Mesenchymal stem cell (in vitro differentiated cells and primary cell): ENCODE measurements around the gene GPER1.
A peak's percentile ranks its signal among the peaks of the same experiment; 100 is the strongest.

ENCODE experiments used
- DNase-seq: peaks from one replicate; pipeline ENCODE4 v3.0.0-alpha.2; 2013
- H2AFZ ChIP-seq: one replicate; pipeline ENCODE4 v1.6.1; 2013; ENCODE audit warnings: low read depth, mild to moderate bottlenecking, control low read depth, inconsistent platforms, low read length, moderate library complexity
- H2AK5ac ChIP-seq: 2 replicates; pipeline ENCODE4 v1.6.1; 2013; ENCODE audit warnings: low read length, moderate library complexity, mild to moderate bottlenecking, inconsistent platforms; ENCODE audit not compliant: severe bottlenecking
- H2BK120ac ChIP-seq: one replicate; pipeline ENCODE4 v1.6.1; 2013; ENCODE audit warnings: low read depth, mild to moderate bottlenecking, inconsistent platforms, low read length, moderate library complexity
- H2BK12ac ChIP-seq, 2 experiments: one replicate each; pipeline ENCODE4 v1.6.1; 2013; ENCODE audit warnings: inconsistent platforms in 2 of 2, low read length in 2 of 2, mild to moderate bottlenecking in 2 of 2, moderate library complexity in 2 of 2, control low read depth in 1 of 2
- H2BK15ac ChIP-seq: one replicate; pipeline ENCODE4 v1.6.1; 2013; ENCODE audit warnings: mild to moderate bottlenecking, low read depth, inconsistent platforms; ENCODE audit not compliant: poor library complexity, severe bottlenecking
- H2BK5ac ChIP-seq: 2 replicates; pipeline ENCODE4 v1.6.1; 2013; ENCODE audit warnings: low read depth, mild to moderate bottlenecking, low read length, control low read depth, inconsistent platforms; ENCODE audit not compliant: poor library complexity, severe bottlenecking
- H3K14ac ChIP-seq, 2 experiments: one replicate each; pipeline ENCODE4 v1.6.1; 2013; ENCODE audit warnings: inconsistent platforms in 2 of 2, low read length in 2 of 2, control low read depth in 1 of 2, mild to moderate bottlenecking in 1 of 2, moderate library complexity in 1 of 2
- H3K18ac ChIP-seq, 2 experiments: one replicate each; pipeline ENCODE4 v1.6.1; 2013; ENCODE audit warnings: inconsistent platforms in 2 of 2, low read length in 2 of 2, control low read depth in 1 of 2, low read depth in 1 of 2, mild to moderate bottlenecking in 1 of 2
- H3K23ac ChIP-seq, 2 experiments: one replicate each; pipeline ENCODE4 v1.6.1; 2013; ENCODE audit warnings: inconsistent platforms in 2 of 2, low read length in 2 of 2, mild to moderate bottlenecking in 2 of 2, moderate library complexity in 2 of 2, control low read depth in 1 of 2
- H3K27ac ChIP-seq: 2 replicates; pipeline ENCODE4 v1.5.1; 2013; ENCODE audit warnings: mild to moderate bottlenecking, moderate library complexity, low read length, control low read depth, inconsistent platforms; ENCODE audit not compliant: poor library complexity, severe bottlenecking
- H3K27me3 ChIP-seq, 2 experiments: 2 replicates each; pipeline versions ENCODE4 v1.6.1 to v1.7.0; 2013; ENCODE audit warnings: low read length in 2 of 2, mild to moderate bottlenecking in 2 of 2, moderate library complexity in 2 of 2, control low read depth in 1 of 2, inconsistent platforms in 1 of 2; ENCODE audit not compliant: control insufficient read depth in 1 of 2, insufficient read depth in 1 of 2
- H3K36me3 ChIP-seq, 2 experiments: 2 replicates each; pipeline versions ENCODE4 v1.6.1 to v1.7.0; 2013; ENCODE audit warnings: low read length in 2 of 2, control low read depth in 1 of 2, inconsistent platforms in 1 of 2, low read depth in 1 of 2, mild to moderate bottlenecking in 1 of 2; ENCODE audit not compliant: insufficient read depth in 2 of 2, control insufficient read depth in 1 of 2
- H3K4ac ChIP-seq, 2 experiments: one replicate each; pipeline ENCODE4 v1.6.1; 2013; ENCODE audit warnings: inconsistent platforms in 2 of 2, low read length in 2 of 2, mild to moderate bottlenecking in 2 of 2, moderate library complexity in 2 of 2, control low read depth in 1 of 2, low read depth in 1 of 2
- H3K4me1 ChIP-seq: 2 replicates; pipeline ENCODE4 v1.6.1; 2013; ENCODE audit warnings: low read depth, low read length, control low read depth; ENCODE audit not compliant: control insufficient read depth, insufficient read depth
- H3K4me2 ChIP-seq: 2 replicates; pipeline ENCODE4 v1.6.1; 2013; ENCODE audit warnings: low read length, mild to moderate bottlenecking, inconsistent platforms; ENCODE audit not compliant: poor library complexity, severe bottlenecking
- H3K4me3 ChIP-seq, 2 experiments: 2 replicates each; pipeline versions ENCODE4 v1.5.1 to v1.7.0; 2013; ENCODE audit warnings: low read length in 2 of 2, mild to moderate bottlenecking in 2 of 2, control low read depth in 1 of 2, low read depth in 1 of 2; ENCODE audit not compliant: insufficient read depth in 1 of 2
- H3K79me1 ChIP-seq: replicated peaks from 2 replicates; pipeline ENCODE4 v1.6.1; 2013; ENCODE audit warnings: mild to moderate bottlenecking, control low read depth, low read length, inconsistent platforms; ENCODE audit not compliant: poor library complexity, severe bottlenecking
- H3K9ac ChIP-seq: 2 replicates; pipeline ENCODE4 v1.7.0; 2013; ENCODE audit warnings: mild to moderate bottlenecking, low read length, moderate library complexity
- H3K9me3 ChIP-seq: 2 replicates; pipeline ENCODE4 v1.7.0; 2013; ENCODE audit warnings: mild to moderate bottlenecking, low read length; ENCODE audit not compliant: control insufficient read depth
- H4K8ac ChIP-seq: one replicate; pipeline ENCODE4 v1.6.1; 2013; ENCODE audit warnings: inconsistent platforms, mild to moderate bottlenecking, low read length, moderate library complexity
- H4K91ac ChIP-seq: one replicate; pipeline ENCODE4 v1.6.1; 2013; ENCODE audit warnings: mild to moderate bottlenecking, low read length, inconsistent platforms
- WGBS: methylation state at CpG from one replicate; pipeline ENCODE4 v1.1.7; 2013; ENCODE audit warnings: mixed read lengths; 5-methylcytosine and 5-hydroxymethylcytosine counted together

GPER1 gene

GRCh38 chr7:1064581-1064980 is 23.3 kb upstream of the GPER1 start:
- no peak for DNase-seq
- Histone ChIP-seq H3K9ac (no peak overlapping the region), H3K4me3 (no peak overlapping the region), H2BK15ac (no peak overlapping the region), H3K14ac (no peak overlapping the region), H3K4me1 (peaks cover 15% of the 10 kb centered on the region), H4K8ac (no peak overlapping the region), H3K9me3 (no peaks in the 10 kb centered on the region), H3K36me3 (peaks cover 0 to 25% of the 10 kb centered on the region in 2 experiments), H3K4me2 (no peak overlapping the region), H2BK12ac (no peak overlapping the region), H4K91ac (no peak overlapping the region), H2BK120ac (no peak overlapping the region), H3K79me1 (peaks cover 52% of the 10 kb centered on the region), H3K4ac (no peak overlapping the region), H3K27ac (no peak overlapping the region), H3K23ac (no peak overlapping the region), H3K18ac (no peak overlapping the region), H3K27me3 (peaks cover 0 to 9% of the 10 kb centered on the region in 2 experiments), H2AK5ac (no peak overlapping the region), H2AFZ (no peak overlapping the region), H2BK5ac (no peak overlapping the region)
- WGBS = 91% methylated on average over 13 of the region's 13 CpGs

- no peak for DNase-seq
- H3K18ac ChIP-seq = no peak overlapping the region
- WGBS = 88% methylated on average over 12 of the region's 12 CpGs
Observed at GRCh38 chr7:1065263-1065584, 22.7 kb upstream of the GPER1 start.

GRCh38 chr7:1065585-1066241 is 22.2 kb upstream of the GPER1 start:
- H2AK5ac ChIP-seq = no peak overlapping the region
- H4K91ac ChIP-seq = no peak overlapping the region
- H3K36me3 ChIP-seq = peaks cover 0 to 30% of the 10 kb centered on the region in 2 experiments
- H4K8ac ChIP-seq = no peak overlapping the region
- H3K27me3 ChIP-seq = peaks cover 0 to 9% of the 10 kb centered on the region in 2 experiments
- H2BK12ac ChIP-seq = peak overlapping the region in 1 of 2 experiments; percentile 45
- peaks cover 46% of the 10 kb centered on the region for H3K79me1 ChIP-seq
- no peaks in the 10 kb centered on the region for H3K9me3 ChIP-seq
- WGBS = 25% methylated on average over 48 of the region's 48 CpGs
- H3K4ac ChIP-seq = no peak overlapping the region
- no peak overlapping the region for H2BK120ac ChIP-seq
- peak; percentile 68 for DNase-seq
- H3K4me2 ChIP-seq = no peak overlapping the region
- H3K18ac ChIP-seq = peak overlapping the region in 1 of 2 experiments; percentile 85
- peak overlapping the region; percentile 53 for H3K9ac ChIP-seq
- no peak overlapping the region for H2AFZ ChIP-seq
- peaks cover 12% of the 10 kb centered on the region for H3K4me1 ChIP-seq
- H3K27ac ChIP-seq = no peak overlapping the region
- peak overlapping the region in 1 of 2 experiments; percentile 63 for H3K4me3 ChIP-seq
- peak overlapping the region; percentile 62 for H2BK15ac ChIP-seq
- H3K23ac ChIP-seq = peak overlapping the region in 1 of 2 experiments; percentile 54
- H2BK5ac ChIP-seq = no peak overlapping the region
- peak overlapping the region in 1 of 2 experiments; percentile 69 for H3K14ac ChIP-seq

More at GRCh38 chr7:1065263-1065584, 22.7 kb upstream of the GPER1 start:
- Histone ChIP-seq H3K4ac (no peak overlapping the region), H3K4me3 (peak overlapping the region in 1 of 2 experiments; percentile 63), H4K8ac (no peak overlapping the region), H2AFZ (no peak overlapping the region), H2AK5ac (no peak overlapping the region), H3K27ac (no peak overlapping the region), H2BK12ac (peak overlapping the region in 1 of 2 experiments; percentile 45), H3K14ac (peak overlapping the region in 1 of 2 experiments; percentile 69), H3K9ac (peak overlapping the region; percentile 53), H4K91ac (no peak overlapping the region), H3K79me1 (peaks cover 49% of the 10 kb centered on the region), H2BK120ac (no peak overlapping the region), H2BK15ac (no peak overlapping the region), H2BK5ac (no peak overlapping the region), H3K23ac (no peak overlapping the region), H3K4me2 (no peak overlapping the region), H3K9me3 (no peaks in the 10 kb centered on the region), H3K27me3 (peaks cover 0 to 9% of the 10 kb centered on the region in 2 experiments), H3K36me3 (peaks cover 0 to 25% of the 10 kb centered on the region in 2 experiments), H3K4me1 (peaks cover 13% of the 10 kb centered on the region)

- Histone ChIP-seq H3K18ac (no peak overlapping the region), H3K4me2 (no peak overlapping the region), H2BK15ac (no peak overlapping the region), H4K8ac (no peak overlapping the region), H3K23ac (no peak overlapping the region), H3K4me1 (peaks cover 12% of the 10 kb centered on the region), H3K4me3 (no peak overlapping the region), H3K27me3 (peaks cover 0 to 9% of the 10 kb centered on the region in 2 experiments), H3K4ac (no peak overlapping the region), H2BK12ac (no peak overlapping the region), H2AFZ (no peak overlapping the region), H3K14ac (no peak overlapping the region), H2BK120ac (no peak overlapping the region), H3K79me1 (peaks cover 41% of the 10 kb centered on the region), H2AK5ac (no peak overlapping the region), H4K91ac (no peak overlapping the region), H3K9me3 (no peaks in the 10 kb centered on the region), H2BK5ac (no peak overlapping the region), H3K27ac (no peak overlapping the region), H3K36me3 (peaks cover 0 to 32% of the 10 kb centered on the region in 2 experiments), H3K9ac (no peak overlapping the region)
- no peak for DNase-seq
- 87% methylated on average over 17 of the region's 21 CpGs for WGBS
Observed at GRCh38 chr7:1066242-1066588, 21.7 kb upstream of the GPER1 start.
